H1 (cell line): Measurements from ENCODE around the gene CEP95. TPM values are rescaled to one million over a fixed set of nuclear protein-coding genes. Genes with fewer than 3 reads are reported as not detected.

Experiments
- CTCF ChIA-PET: fragments of 300-600 bp; sonication (Branson Sonifier 250); formaldehyde crosslinking; loops from one replicate; lab custom pipeline; 2021; ENCODE audit not compliant: partially characterized antibody; lab: Charles Lee
- POLR2A ChIA-PET: fragments of 300-600 bp; sonication (Branson Sonifier 250); formaldehyde crosslinking; loops from one replicate; lab custom pipeline; 2021; ENCODE audit warnings: inconsistent platforms; ENCODE audit not compliant: partially characterized antibody; lab: Charles Lee
- DNase-seq, 2 experiments: peaks; one replicate each; pipeline versions ENCODE4 v3.0.0 to v3.0.0-alpha.2; 2010 to 2022; ENCODE audit warnings: low spot score in 2 of 2, low read depth in 1 of 2, mixed read lengths in 1 of 2
- FAIRE-seq: peaks from 2 replicates; lab custom pipeline; 2011; peaks lifted over from hg19 to GRCh38; lab: Jason Lieb, UNC
- H2AFZ ChIP-seq: 2 replicates; pipeline ENCODE4 v1.8.1; 2012; ENCODE audit warnings: low read length, inconsistent platforms
- H2AK5ac ChIP-seq: 2 replicates; pipeline ENCODE4 v1.6.1; 2013; ENCODE audit warnings: low read depth, low read length
- H2BK120ac ChIP-seq: replicated peaks from 2 replicates; pipeline ENCODE3; 2013; ENCODE audit warnings: low read depth, low read length, inconsistent platforms
- H2BK12ac ChIP-seq: 2 replicates; pipeline ENCODE4 v1.6.1; 2013; ENCODE audit warnings: low read depth, low read length
- H2BK15ac ChIP-seq: 2 replicates; pipeline ENCODE4 v1.6.1; 2013; ENCODE audit warnings: low read length
- H2BK20ac ChIP-seq: 2 replicates; pipeline ENCODE4 v1.6.1; 2013; ENCODE audit warnings: low read length
- H2BK5ac ChIP-seq: 2 replicates; pipeline ENCODE4 v1.6.1; 2013; ENCODE audit warnings: low read depth, low read length
- H3K14ac ChIP-seq: 2 replicates; pipeline ENCODE4 v1.6.1; 2013; ENCODE audit warnings: inconsistent platforms; ENCODE audit not compliant: insufficient read length
- H3K18ac ChIP-seq: 2 replicates; pipeline ENCODE4 v1.6.1; 2013; ENCODE audit warnings: low read length; ENCODE audit errors: extremely low read depth
- H3K23ac ChIP-seq: 2 replicates; pipeline ENCODE4 v1.6.1; 2013; ENCODE audit warnings: inconsistent platforms; ENCODE audit not compliant: insufficient read length
- H3K23me2 ChIP-seq: 2 replicates; pipeline ENCODE4 v1.6.1; 2013; ENCODE audit warnings: low read depth, low read length
- H3K27ac ChIP-seq: 2 replicates; pipeline ENCODE4 v1.6.1; 2011; ENCODE audit warnings: low read depth, low read length, inconsistent platforms
- H3K27me3 ChIP-seq, 4 experiments: replicated peaks in 1 of 4; 1 replicate in 1 of 4; 2 replicates in 3 of 4; pipeline versions ENCODE4 v1.6.1 to v1.8.1; 2011 to 2013; ENCODE audit warnings: low read length in 3 of 4, mild to moderate bottlenecking in 3 of 4, inconsistent platforms in 2 of 4, mixed read lengths in 2 of 4, moderate library complexity in 1 of 4; ENCODE audit not compliant: control insufficient read depth in 3 of 4, insufficient read depth in 3 of 4; ENCODE audit errors: extremely low read depth in 1 of 4
- H3K36me3 ChIP-seq, 4 experiments: 2 replicates each; pipeline versions ENCODE4 v1.6.1 to v1.8.1; 2011 to 2013; ENCODE audit warnings: mild to moderate bottlenecking in 4 of 4, low read length in 3 of 4, moderate library complexity in 2 of 4, control low read depth in 1 of 4, inconsistent platforms in 1 of 4; ENCODE audit not compliant: insufficient read depth in 4 of 4, control insufficient read depth in 2 of 4
- H3K4ac ChIP-seq: replicated peaks from 2 replicates; pipeline ENCODE3; 2013; ENCODE audit warnings: low read length, low read depth, mixed read lengths, inconsistent platforms; ENCODE audit not compliant: insufficient read length
- H3K4me1 ChIP-seq, 4 experiments: replicated peaks in 1 of 4; 1 replicate in 1 of 4; 2 replicates in 3 of 4; pipeline versions ENCODE4 v1.6.1 to v1.8.1; 2011 to 2013; ENCODE audit warnings: low read length in 3 of 4, inconsistent platforms in 2 of 4, mixed read lengths in 1 of 4; ENCODE audit not compliant: insufficient read depth in 4 of 4, control insufficient read depth in 3 of 4
- H3K4me2 ChIP-seq, 2 experiments: 2 replicates each; pipeline versions ENCODE4 v1.6.1 to v1.8.1; 2011 to 2013; ENCODE audit warnings: low read depth in 2 of 2, low read length in 2 of 2, control low read depth in 1 of 2, inconsistent platforms in 1 of 2, mild to moderate bottlenecking in 1 of 2; ENCODE audit not compliant: insufficient read depth in 1 of 2
- H3K4me3 ChIP-seq, 4 experiments: fragments of 200-600, 300-600 bp in 1 of 4; sonication (generic), shearing (Covaris generic), sonication (Bioruptor Twin) in 1 of 4; 2 replicates each; pipeline versions ENCODE4 v1.5.1 to v1.8.1; 2011 to 2016; ENCODE audit warnings: low read length in 4 of 4, low read depth in 3 of 4, control low read depth in 2 of 4, inconsistent platforms in 2 of 4, mild to moderate bottlenecking in 2 of 4, mixed read lengths in 1 of 4, moderate library complexity in 1 of 4; ENCODE audit not compliant: insufficient read depth in 2 of 4; ENCODE audit errors: extremely low read depth in 1 of 4
- H3K56ac ChIP-seq: replicated peaks from 2 replicates; pipeline ENCODE3; 2013; ENCODE audit warnings: low read depth, mild to moderate bottlenecking, mixed read lengths, low read length, inconsistent platforms; ENCODE audit not compliant: insufficient read length
- H3K79me1 ChIP-seq: 2 replicates; pipeline ENCODE4 v1.6.1; 2013; ENCODE audit warnings: low read depth, low read length, control low read depth
- H3K79me2 ChIP-seq, 2 experiments: 2 replicates each; pipeline versions ENCODE4 v1.6.1 to v1.8.1; 2012 to 2013; ENCODE audit warnings: low read length in 2 of 2, mild to moderate bottlenecking in 2 of 2, inconsistent platforms in 1 of 2; ENCODE audit not compliant: insufficient read depth in 2 of 2, control insufficient read depth in 1 of 2
- H3K9ac ChIP-seq, 4 experiments: replicated peaks in 1 of 4; 1 replicate in 1 of 4; 2 replicates in 3 of 4; pipeline versions ENCODE4 v1.6.1 to v1.8.1; 2011 to 2013; ENCODE audit warnings: low read depth in 3 of 4, low read length in 3 of 4, control low read depth in 2 of 4, mild to moderate bottlenecking in 2 of 4, moderate library complexity in 2 of 4, inconsistent platforms in 1 of 4; ENCODE audit errors: extremely low read depth in 1 of 4
- H3K9me3 ChIP-seq, 2 experiments: 2 replicates each; pipeline versions ENCODE4 v1.6.1 to v1.8.1; 2012 to 2013; ENCODE audit warnings: mild to moderate bottlenecking in 2 of 2, moderate library complexity in 2 of 2, control low read depth in 1 of 2, inconsistent platforms in 1 of 2, low read depth in 1 of 2, low read length in 1 of 2, mixed read lengths in 1 of 2; ENCODE audit not compliant: insufficient read depth in 2 of 2
- H4K20me1 ChIP-seq, 2 experiments: replicated peaks in 1 of 2; 2 replicates each; pipeline versions ENCODE3 to v1.8.1; 2011 to 2013; ENCODE audit warnings: inconsistent platforms in 2 of 2, low read length in 2 of 2, mild to moderate bottlenecking in 1 of 2; ENCODE audit not compliant: insufficient read depth in 2 of 2, control insufficient read depth in 1 of 2
- H4K5ac ChIP-seq: 2 replicates; pipeline ENCODE4 v1.6.1; 2013; ENCODE audit warnings: low read length, low read depth, mixed read lengths, inconsistent platforms; ENCODE audit not compliant: insufficient read length
- H4K8ac ChIP-seq: 2 replicates; pipeline ENCODE4 v1.8.0; 2013; ENCODE audit warnings: mild to moderate bottlenecking, moderate library complexity, low read length, inconsistent platforms; ENCODE audit not compliant: insufficient read depth; ENCODE audit errors: extremely low read depth
- H4K91ac ChIP-seq: replicated peaks from 2 replicates; pipeline ENCODE3; 2013; ENCODE audit warnings: low read length, mixed read lengths, inconsistent platforms; ENCODE audit not compliant: insufficient read length
- KDM4A ChIP-seq: IDR thresholded peaks from one replicate; pipeline ENCODE4 v1.7.1; 2012; ENCODE audit warnings: low read depth, mild to moderate bottlenecking, moderate library complexity, low read length, inconsistent platforms; ENCODE audit not compliant: severe bottlenecking
- POLR2A ChIP-seq, 2 experiments: IDR thresholded peaks; 1 replicate in 1 of 2; 2 replicates in 1 of 2; pipeline ENCODE4 v1.6.1; 2011; ENCODE audit warnings: low read depth in 2 of 2, low read length in 2 of 2, mild to moderate bottlenecking in 2 of 2; ENCODE audit errors: control extremely low read depth in 1 of 2
- USF2 ChIP-seq: IDR thresholded peaks from 2 replicates; pipeline ENCODE4 v1.6.1; 2011; ENCODE audit warnings: low read length, improper control_type of control experiment
- WGBS, 2 experiments: shearing (Covaris generic) in 1 of 2; methylation state at CpG; one replicate each; pipeline versions ENCODE4 v1.1.6 to v1.1.7; 2013 to 2015; ENCODE audit warnings: low lambda C conversion rate in 2 of 2, mixed read lengths in 2 of 2, inconsistent platforms in 1 of 2, low coverage in 1 of 2, missing lambda C conversion rate in 1 of 2; ENCODE audit not compliant: insufficient replicate concordance in 2 of 2, insufficient coverage in 1 of 2, insufficient read length in 1 of 2; ENCODE audit errors: extremely low coverage in 1 of 2, missing lambda C conversion rate in 1 of 2; 5-methylcytosine and 5-hydroxymethylcytosine counted together
- polyA plus RNA-seq, 7 experiments: library from polyadenylated mRNA; depleted of rRNA in 3 of 7; stranded (reverse) in 5 of 7; unstranded in 2 of 7; fragments of >200 nt in 5 of 7; fragments of 200-250 nt in 2 of 7; gene quantifications; 1 replicate in 5 of 7; 2 replicates in 1 of 7; 4 replicates in 1 of 7; pipeline versions ENCODE4 v1.2.1 to v1.2.3, GENCODE V29; 2011 to 2013; ENCODE audit warnings: missing spikeins in 2 of 7, mixed read lengths in 2 of 7
- total RNA-seq: library from RNA; stranded (reverse); fragmentation: NEBNext Ultra II Directional; extraction: Animal tissue kit (Norgen Biotek cat#: 25700); gene quantifications from 2 replicates; pipeline ENCODE4 v1.2.1, GENCODE V29; 2021

CEP95 gene
- total and polyA plus RNA-seq, 2 of the 8 experiments (the other 6 are each of a cell fraction or from before 2014, with no cell fraction given) = 22.3 to 51.5 TPM

GRCh38 chr17:64533784-64534183, 27.0 kb downstream of the CEP95 start:
- H3K36me3 ChIP-seq = peaks cover 46 to 93% (median 75%) of the 10 kb centered on the region in 4 experiments
- H3K9ac ChIP-seq = no peak overlapping the region
- no peak overlapping the region for H3K27ac ChIP-seq
- H2BK12ac ChIP-seq = no peak overlapping the region
- no peak overlapping the region for H2BK5ac ChIP-seq
- H3K27me3 ChIP-seq = no peaks in the 10 kb centered on the region
- H2AFZ ChIP-seq = no peak overlapping the region
- H3K23me2 ChIP-seq = no peaks in the 10 kb centered on the region
- H3K56ac ChIP-seq = no peak overlapping the region
- no peaks in the 10 kb centered on the region for H3K79me1 ChIP-seq
- H2BK15ac ChIP-seq = no peak overlapping the region
- H3K4me1 ChIP-seq = no peaks in the 10 kb centered on the region
- no peak for FAIRE-seq
- no peak overlapping the region for H4K8ac ChIP-seq
- H4K91ac ChIP-seq = no peak overlapping the region
- H3K4me3 ChIP-seq = no peak overlapping the region
- H2BK20ac ChIP-seq = no peak overlapping the region
- H2AK5ac ChIP-seq = no peak overlapping the region
- no peaks in the 10 kb centered on the region for H3K79me2 ChIP-seq
- H3K4me2 ChIP-seq = no peak overlapping the region
- TF ChIP-seq KDM4A = no peak
- TF ChIP-seq POLR2A (IDR thresholded peaks at IDR 0.05; ENCODE audit: control extremely low read depth in 1 of 2, low read depth in 2 of 2, low read length in 2 of 2) = no peak
- no peak for TF ChIP-seq USF2
- TF ChIP-seq, all 59 proteins: peak for 0
- ChIA-PET CTCF (interaction anchor here (0.7 to 2.4 kb wide), 6 partner anchors 10 to 115 kb away, joined by 3 to 13 read pairs (median 4); no protein-coding TSS in a partner anchor), POLR2A (interaction anchor here (0.6 to 7.5 kb wide), 7 partner anchors 9 to 60 kb away, joined by 3 to 56 read pairs (median 7); partner anchors contain the start of genes CEP95, DDX5 and POLG2)
- H3K14ac ChIP-seq = no peak overlapping the region
- no peaks in the 10 kb centered on the region for H4K20me1 ChIP-seq
- no peak overlapping the region for H3K23ac ChIP-seq
- WGBS, 2 experiments = 90% methylated on average over 2 of the region's 2 CpGs; no CpG with 5 or more reads in 1 of the 2 experiments
- no peak for DNase-seq
- no peaks in the 10 kb centered on the region for H3K9me3 ChIP-seq
- H2BK120ac ChIP-seq = no peak overlapping the region
- no peak overlapping the region for H4K5ac ChIP-seq
- H3K18ac ChIP-seq = no peak overlapping the region
- no peak overlapping the region for H3K4ac ChIP-seq
